Transverse colon (tissue), 4 donors: Measurements from ENCODE around the gene N4BP2.

Experiments
- EP300 ChIP-seq: sonication (generic); formaldehyde crosslinking; IDR thresholded peaks from one replicate; pipeline ENCODE4 v1.6.1; 2017; ENCODE audit warnings: antibody characterized with exemption, low read depth
- POLR2A ChIP-seq: fragments of 450-650 bp; IDR thresholded peaks from one replicate; pipeline ENCODE4 v1.6.1; 2016; ENCODE audit warnings: antibody characterized with exemption, mild to moderate bottlenecking, moderate library complexity
- POLR2AphosphoS5 ChIP-seq, 3 donors: sonication (generic); formaldehyde crosslinking; IDR thresholded peaks; one replicate each; pipeline ENCODE4 v1.6.1; 2016; ENCODE audit warnings: antibody characterized with exemption in 3 of 3
- TF ChIP-seq, protein P1 (sequence below), 5 experiments: fragments of 200-600 bp in 3 of 5; fragments of 450-650 bp in 2 of 5; sonication (generic) in 3 of 5; IDR thresholded peaks; 1 replicate in 2 of 5; 2 replicates in 3 of 5; pipeline ENCODE4 v1.5.1; 2016 to 2017; ENCODE audit warnings: antibody characterized with exemption in 5 of 5, inconsistent platforms in 3 of 5, mild to moderate bottlenecking in 2 of 5, moderate library complexity in 1 of 5

DNA sequence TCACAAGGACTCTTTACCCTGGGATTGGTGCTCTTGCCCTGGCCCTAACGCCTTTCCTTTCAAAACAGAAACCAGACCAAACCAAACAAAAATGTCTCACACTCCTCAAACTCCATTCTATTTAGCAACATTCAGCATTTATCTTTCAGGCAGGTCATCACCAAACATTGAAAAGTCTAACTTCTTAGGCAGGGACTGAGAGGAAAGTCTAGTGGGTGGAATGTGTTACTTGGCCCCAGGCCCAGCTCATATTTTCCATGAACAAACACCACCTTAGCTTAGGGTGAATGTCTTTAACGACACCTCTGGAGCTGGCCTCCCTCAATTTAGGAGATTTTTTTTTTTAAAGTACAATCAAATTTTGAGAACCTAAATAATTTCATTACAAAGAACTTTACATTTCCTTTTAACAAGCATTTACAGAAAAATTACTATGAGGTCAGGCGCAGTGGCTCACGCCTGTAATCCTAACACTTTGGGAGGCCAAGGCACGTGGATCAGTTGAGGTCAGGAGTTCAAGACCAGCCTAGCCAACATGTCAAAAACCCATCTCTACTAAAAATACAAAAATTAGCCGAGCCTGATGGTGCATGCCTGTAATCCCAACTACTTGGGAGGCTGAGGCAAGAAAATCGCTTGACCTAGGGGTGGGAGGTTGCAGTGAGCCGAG, 10.2 kb upstream of the N4BP2 start:
- TF ChIP-seq POLR2AphosphoS5 (IDR thresholded peaks at IDR 0.05), result no peak
- TF ChIP-seq, protein P1, sequence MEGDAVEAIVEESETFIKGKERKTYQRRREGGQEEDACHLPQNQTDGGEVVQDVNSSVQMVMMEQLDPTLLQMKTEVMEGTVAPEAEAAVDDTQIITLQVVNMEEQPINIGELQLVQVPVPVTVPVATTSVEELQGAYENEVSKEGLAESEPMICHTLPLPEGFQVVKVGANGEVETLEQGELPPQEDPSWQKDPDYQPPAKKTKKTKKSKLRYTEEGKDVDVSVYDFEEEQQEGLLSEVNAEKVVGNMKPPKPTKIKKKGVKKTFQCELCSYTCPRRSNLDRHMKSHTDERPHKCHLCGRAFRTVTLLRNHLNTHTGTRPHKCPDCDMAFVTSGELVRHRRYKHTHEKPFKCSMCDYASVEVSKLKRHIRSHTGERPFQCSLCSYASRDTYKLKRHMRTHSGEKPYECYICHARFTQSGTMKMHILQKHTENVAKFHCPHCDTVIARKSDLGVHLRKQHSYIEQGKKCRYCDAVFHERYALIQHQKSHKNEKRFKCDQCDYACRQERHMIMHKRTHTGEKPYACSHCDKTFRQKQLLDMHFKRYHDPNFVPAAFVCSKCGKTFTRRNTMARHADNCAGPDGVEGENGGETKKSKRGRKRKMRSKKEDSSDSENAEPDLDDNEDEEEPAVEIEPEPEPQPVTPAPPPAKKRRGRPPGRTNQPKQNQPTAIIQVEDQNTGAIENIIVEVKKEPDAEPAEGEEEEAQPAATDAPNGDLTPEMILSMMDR (IDR thresholded peaks at IDR 0.05), result peak in 1 of 5 experiments; percentile 16
- TF ChIP-seq POLR2A, result no peak
- no peak for TF ChIP-seq EP300
